Muscle layer of duodenum (tissue), 2 donors: ENCODE data around the gene BCL3.
A peak's percentile ranks its signal among the peaks of the same experiment; 100 is the strongest.

Experiments used
- H3K27ac ChIP-seq: one replicate; pipeline ENCODE4 v1.7.0; 2013; ENCODE audit warnings: mild to moderate bottlenecking, low read length
- H3K27me3 ChIP-seq: one replicate; pipeline ENCODE4 v1.7.0; 2013; ENCODE audit warnings: low read depth, mild to moderate bottlenecking, control low read depth, low read length
- H3K36me3 ChIP-seq, 2 donors: one replicate each; pipeline ENCODE4 v1.7.0; 2013; ENCODE audit warnings: low read length in 2 of 2, control low read depth in 1 of 2, mild to moderate bottlenecking in 1 of 2; ENCODE audit not compliant: insufficient read depth in 2 of 2, control insufficient read depth in 1 of 2
- H3K4me1 ChIP-seq, 2 donors: one replicate each; pipeline ENCODE4 v1.7.0; 2013; ENCODE audit warnings: low read length in 2 of 2, mild to moderate bottlenecking in 2 of 2, control low read depth in 1 of 2, moderate library complexity in 1 of 2; ENCODE audit not compliant: insufficient read depth in 2 of 2, control insufficient read depth in 1 of 2
- H3K4me3 ChIP-seq, 2 donors: one replicate each; pipeline ENCODE4 v1.7.0; 2013; ENCODE audit warnings: low read length in 2 of 2, low read depth in 1 of 2, mild to moderate bottlenecking in 1 of 2
- H3K9me3 ChIP-seq, 2 donors: one replicate each; pipeline ENCODE4 v1.7.0; 2013; ENCODE audit warnings: low read length in 2 of 2, control low read depth in 1 of 2, mild to moderate bottlenecking in 1 of 2; ENCODE audit not compliant: control insufficient read depth in 1 of 2
- donor health status: healthy.

BCL3 gene

GRCh38 chr19:44753932-44754749 lies 5.6 kb downstream of the BCL3 start:
- Histone ChIP-seq H3K27ac (peak overlapping the region; percentile 99), H3K9me3 (no peaks in the 10 kb centered on the region), H3K36me3 (peaks cover 13 to 44% of the 10 kb centered on the region in 2 donors), H3K4me3 (peak overlapping the region; percentile 57 to 74), H3K4me1 (peaks cover 27 to 56% of the 10 kb centered on the region in 2 donors), H3K27me3 (no peaks in the 10 kb centered on the region)

DNA sequence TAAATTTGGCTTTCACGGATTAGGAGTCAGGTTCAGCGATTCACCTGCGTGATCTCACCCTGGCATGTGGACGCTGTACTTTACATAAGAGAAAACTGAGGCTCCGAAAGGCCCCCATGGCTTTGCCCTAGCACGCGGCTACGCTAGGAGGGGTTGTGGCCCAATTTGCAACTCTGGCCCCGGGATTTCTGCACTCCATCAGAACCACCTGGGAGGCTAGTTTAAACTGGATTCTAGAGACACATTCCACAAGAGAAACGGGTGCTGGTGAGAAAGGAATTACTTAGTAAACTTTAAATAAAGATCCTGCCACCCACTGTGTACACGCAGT lies 6.2 kb downstream of the BCL3 start:
- Histone ChIP-seq H3K9me3 (no peaks in the 10 kb centered on the region), H3K4me3 (peak overlapping the region; percentile 56 to 57), H3K27me3 (no peaks in the 10 kb centered on the region), H3K4me1 (peaks cover 26 to 59% of the 10 kb centered on the region in 2 donors), H3K27ac (peak overlapping the region; percentile 99), H3K36me3 (peaks cover 19 to 45% of the 10 kb centered on the region in 2 donors)

DNA sequence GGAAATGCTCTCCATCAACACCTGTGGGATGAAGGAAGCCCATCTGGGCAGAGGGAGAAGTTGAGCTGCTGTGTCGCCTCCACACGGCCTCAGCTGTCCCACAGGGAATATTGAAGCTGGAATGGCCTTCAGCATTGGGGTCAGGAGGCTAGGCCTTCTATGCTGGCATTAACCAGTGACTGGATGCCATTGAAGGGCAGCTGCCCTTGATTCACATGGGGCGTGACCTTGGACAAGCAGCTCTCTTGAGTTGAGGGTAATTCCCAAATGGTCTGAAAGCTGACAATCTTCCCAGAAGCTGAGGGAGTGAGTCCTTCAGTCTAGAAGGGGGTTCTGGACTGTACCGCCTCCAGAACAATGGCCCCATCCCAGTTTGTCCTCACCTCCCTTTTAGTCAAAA lies 6.7 kb downstream of the BCL3 start:
- Histone ChIP-seq H3K27ac (peak overlapping the region; percentile 99), H3K27me3 (no peaks in the 10 kb centered on the region), H3K4me1 (peaks cover 22 to 55% of the 10 kb centered on the region in 2 donors), H3K9me3 (no peaks in the 10 kb centered on the region), H3K4me3 (peak overlapping the region; percentile 56 to 57), H3K36me3 (peaks cover 24 to 47% of the 10 kb centered on the region in 2 donors)

- H3K27ac ChIP-seq: peak overlapping the region; percentile 31
- no peak overlapping the region for H3K4me3 ChIP-seq
- no peaks in the 10 kb centered on the region for H3K9me3 ChIP-seq
- H3K4me1 ChIP-seq: peaks cover 22 to 46% of the 10 kb centered on the region in 2 donors
- H3K36me3 ChIP-seq: peaks cover 30 to 44% of the 10 kb centered on the region in 2 donors
- no peaks in the 10 kb centered on the region for H3K27me3 ChIP-seq
These were observed 7.6 kb downstream of the BCL3 start for GRCh38 chr19:44756089-44756562.

DNA sequence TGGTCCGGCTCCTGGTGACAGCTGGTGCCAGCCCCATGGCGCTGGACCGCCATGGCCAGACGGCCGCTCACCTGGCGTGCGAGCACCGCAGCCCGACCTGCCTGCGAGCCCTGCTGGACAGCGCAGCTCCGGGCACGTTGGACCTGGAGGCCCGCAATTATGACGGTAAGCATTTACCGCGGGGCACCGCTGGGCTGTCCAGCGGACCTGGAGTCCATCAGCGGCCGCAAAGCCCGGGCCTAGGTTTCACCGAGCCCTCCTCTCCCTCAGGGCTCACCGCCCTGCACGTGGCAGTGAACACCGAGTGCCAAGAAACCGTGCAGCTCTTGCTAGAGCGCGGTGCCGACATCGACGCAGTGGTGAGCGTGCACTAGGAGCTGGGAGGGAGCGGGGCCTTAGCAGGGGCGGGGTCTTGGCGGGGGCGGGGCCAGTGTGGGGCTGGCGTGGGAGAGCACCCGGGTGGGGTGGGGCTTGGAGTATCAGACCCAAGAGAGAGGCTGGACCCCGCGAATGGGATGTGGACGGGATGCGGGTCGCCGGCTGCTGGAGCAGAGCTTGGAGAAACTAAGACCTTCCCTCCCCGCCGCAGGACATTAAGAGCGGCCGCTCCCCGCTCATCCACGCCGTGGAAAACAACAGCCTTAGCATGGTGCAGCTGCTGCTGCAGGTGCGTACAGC lies 8.7 kb downstream of the BCL3 start:
- Histone ChIP-seq H3K36me3 (peaks cover 27 to 38% of the 10 kb centered on the region in 2 donors), H3K27ac (peak overlapping the region; percentile 56), H3K4me3 (peak overlapping the region; percentile 21 to 71), H3K9me3 (no peaks in the 10 kb centered on the region), H3K27me3 (no peaks in the 10 kb centered on the region), H3K4me1 (peaks cover 22 to 41% of the 10 kb centered on the region in 2 donors)

- H3K27me3 ChIP-seq: no peaks in the 10 kb centered on the region
- H3K9me3 ChIP-seq: no peaks in the 10 kb centered on the region
- H3K4me3 ChIP-seq: peak overlapping the region; percentile 21 to 71
- H3K27ac ChIP-seq: peak overlapping the region; percentile 23
- peaks cover 27 to 30% of the 10 kb centered on the region in 2 donors for H3K36me3 ChIP-seq
- H3K4me1 ChIP-seq: peaks cover 16 to 36% of the 10 kb centered on the region in 2 donors
These were observed 9.4 kb downstream of the BCL3 start for GRCh38 chr19:44757735-44758505.

- Histone ChIP-seq H3K36me3 (peaks cover 27 to 29% of the 10 kb centered on the region in 2 donors), H3K9me3 (no peaks in the 10 kb centered on the region), H3K4me3 (peak overlapping the region in 1 of 2 donors; percentile 71), H3K27me3 (no peaks in the 10 kb centered on the region), H3K27ac (no peak overlapping the region), H3K4me1 (peaks cover 14 to 32% of the 10 kb centered on the region in 2 donors)
These were observed 10.1 kb downstream of the BCL3 start for GRCh38 chr19:44758596-44758995.

DNA sequence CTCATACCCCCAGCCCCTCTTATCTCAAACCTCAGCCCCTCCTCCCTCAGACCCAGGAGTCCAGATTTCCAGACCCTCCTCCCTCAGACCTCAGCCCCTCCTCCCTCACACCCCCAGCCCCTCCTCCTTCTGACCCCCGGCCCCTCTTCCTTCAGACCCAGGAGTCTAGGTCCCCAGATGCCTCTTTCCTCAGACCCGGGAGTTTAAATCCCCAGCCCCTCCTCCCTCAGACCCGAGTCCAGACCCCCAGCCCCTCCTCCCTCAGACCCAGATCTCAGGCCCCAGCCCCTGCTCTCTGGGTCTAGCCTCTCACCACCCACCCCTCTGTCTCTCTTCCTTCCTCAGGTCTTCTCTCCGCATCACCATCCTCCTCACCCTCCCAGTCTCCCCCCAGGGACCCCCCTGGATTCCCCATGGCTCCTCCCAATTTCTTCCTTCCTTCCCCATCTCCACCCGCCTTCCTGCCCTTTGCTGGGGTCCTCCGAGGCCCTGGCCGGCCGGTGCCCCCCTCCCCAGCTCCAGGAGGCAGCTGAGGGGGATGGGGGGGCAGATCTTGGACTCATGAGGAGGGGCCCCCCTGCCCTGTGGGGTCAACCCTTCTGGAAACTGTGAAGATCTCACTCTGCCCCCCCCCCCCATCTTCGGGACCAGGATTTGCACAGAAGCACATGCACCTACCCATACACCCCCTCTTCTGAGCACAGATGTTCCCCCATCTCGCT lies 10.7 kb downstream of the BCL3 start:
- Histone ChIP-seq H3K4me1 (peaks cover 14 to 32% of the 10 kb centered on the region in 2 donors), H3K9me3 (no peaks in the 10 kb centered on the region), H3K27me3 (no peaks in the 10 kb centered on the region), H3K36me3 (peaks cover 27 to 29% of the 10 kb centered on the region in 2 donors), H3K4me3 (no peak overlapping the region), H3K27ac (no peak overlapping the region)

DNA sequence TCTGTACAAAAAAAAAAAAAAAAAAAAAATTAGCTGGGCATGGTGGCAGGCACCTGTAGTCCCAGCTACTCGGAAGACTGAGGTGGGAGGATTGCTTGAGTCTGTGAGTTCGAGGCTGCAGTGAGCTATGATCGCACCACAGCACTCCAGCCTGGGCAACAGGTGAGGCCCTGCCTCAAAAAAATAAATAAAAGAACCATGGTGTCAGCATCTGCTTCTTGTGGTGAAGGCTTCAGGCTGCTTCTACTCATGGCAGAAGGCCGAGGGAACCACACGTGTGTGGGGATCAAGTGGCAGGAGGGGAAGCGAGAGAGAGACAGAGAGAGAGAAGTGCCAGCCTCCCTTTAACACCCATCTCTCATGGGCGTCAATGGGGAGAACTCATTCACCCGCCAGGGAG lies 13.5 kb downstream of the BCL3 start:
- no peak overlapping the region for H3K4me3 ChIP-seq
- H3K4me1 ChIP-seq: peaks cover 0 to 5% of the 10 kb centered on the region in 2 donors
- H3K36me3 ChIP-seq: peaks cover 12 to 27% of the 10 kb centered on the region in 2 donors
- H3K27me3 ChIP-seq: no peaks in the 10 kb centered on the region
- H3K9me3 ChIP-seq: no peaks in the 10 kb centered on the region
- H3K27ac ChIP-seq: no peak overlapping the region

- peaks cover 0 to 11% of the 10 kb centered on the region in 2 donors for H3K36me3 ChIP-seq
- no peak overlapping the region for H3K4me3 ChIP-seq
- no peak overlapping the region for H3K27ac ChIP-seq
- H3K27me3 ChIP-seq: no peaks in the 10 kb centered on the region
- no peaks in the 10 kb centered on the region for H3K4me1 ChIP-seq
- H3K9me3 ChIP-seq: no peaks in the 10 kb centered on the region
These were observed 16.8 kb downstream of the BCL3 start for GRCh38 chr19:44765033-44765948.
